Stimulated activated CD4-positive, alpha-beta T cell treated with anti-CD3 and anti-CD28 coated beads, Interleukin-2, amount 100 ng/mL, for 24 hours (primary cell): ENCODE data around the gene COMP.
A peak's percentile ranks its signal among the peaks of the same experiment; 100 is the strongest.
"Not testable (repeated sequence)": the region's sequence is repeated elsewhere in the genome, so short reads cannot be mapped to it uniquely, and the experiment has no call there.

Source experiments
- DNase-seq, 2 donors: peaks; one replicate each; pipeline ENCODE4 v3.0.0-alpha.2; 2020

Gene COMP

GRCh38 chr19:18790566-18791314 lies at the start of gene COMP:
Gene COMP (minus strand): TSS chr19:18791305. CDS start chr19:18791269, 36 bp downstream.
- DNase-seq: no peak

- DNase-seq: no peak
Measured at GRCh38 chr19:18840288-18841267, 49.5 kb upstream of the COMP start.

GRCh38 chr19:18839465-18840287 lies 48.6 kb upstream of the COMP start:
- DNase-seq: no peak

GRCh38 chr19:18834644-18834984 lies 43.5 kb upstream of the COMP start:
- no peak for DNase-seq

- DNase-seq: peak in 1 of 2 donors; percentile 26
Measured at GRCh38 chr19:18833849-18834643, 42.9 kb upstream of the COMP start.

GRCh38 chr19:18833141-18833476 lies 42.0 kb upstream of the COMP start:
- DNase-seq: no peak

GRCh38 chr19:18832306-18833140 lies 41.4 kb upstream of the COMP start:
- peak; percentile 38 to 46 for DNase-seq

GRCh38 chr19:18831524-18832305 lies 40.6 kb upstream of the COMP start, which contains the start of gene UPF1:
Gene UPF1 (plus strand): TSS chr19:18831959. CDS start chr19:18832210, 251 bp downstream.
- peak; percentile 97 to 98 for DNase-seq

GRCh38 chr19:18830488-18830887 lies 39.4 kb upstream of the COMP start:
- DNase-seq: no peak

GRCh38 chr19:18828786-18829185 lies 37.7 kb upstream of the COMP start:
- no peak for DNase-seq

GRCh38 chr19:18817574-18817973 lies 26.5 kb upstream of the COMP start:
- DNase-seq: no peak

- DNase-seq: not testable (repeated sequence)
Measured at GRCh38 chr19:18816645-18817044, 25.5 kb upstream of the COMP start.

- no peak for DNase-seq
Measured at GRCh38 chr19:18815673-18816072, 24.6 kb upstream of the COMP start.

GRCh38 chr19:18814063-18814462 lies 23.0 kb upstream of the COMP start:
- no peak for DNase-seq

- DNase-seq: not testable (repeated sequence)
Measured at GRCh38 chr19:18811638-18812037, 20.5 kb upstream of the COMP start.

GRCh38 chr19:18809149-18809868 lies 18.2 kb upstream of the COMP start:
- DNase-seq: no peak

- DNase-seq: no peak
Measured at GRCh38 chr19:18807861-18808331, 16.8 kb upstream of the COMP start.

- DNase-seq: no peak
Measured at GRCh38 chr19:18804643-18805042, 13.5 kb upstream of the COMP start.

- no peak for DNase-seq
Measured at GRCh38 chr19:18804139-18804601, 13.1 kb upstream of the COMP start.
